Measurements from ENCODE around the gene ELAVL1.
A peak's percentile ranks its signal among the peaks of the same experiment; 100 is the strongest.
"Not testable (repeated sequence)": the region's sequence is repeated elsewhere in the genome, so short reads cannot be mapped to it uniquely, and the experiment has no call there.

The ELAVL1 gene

GRCh38 chr19:7968008-7968795 is 37.2 kb downstream of the ELAVL1 start:
- no peak for DNase-seq

- no peak for DNase-seq
Measured at GRCh38 chr19:7965921-7966665, 39.3 kb downstream of the ELAVL1 start.

GRCh38 chr19:7965259-7965841 is 40.1 kb downstream of the ELAVL1 start:
- no peak for DNase-seq

GRCh38 chr19:7963566-7963965 is 41.9 kb downstream of the ELAVL1 start:
- no peak for DNase-seq

GRCh38 chr19:7962644-7963268 is 42.7 kb downstream of the ELAVL1 start:
- no peak for DNase-seq

- DNase-seq = no peak
Measured at GRCh38 chr19:7961920-7962626, 43.4 kb downstream of the ELAVL1 start.

GRCh38 chr19:7961082-7961481 is 44.4 kb downstream of the ELAVL1 start:
- DNase-seq = not testable (repeated sequence)

GRCh38 chr19:7959211-7959610 is 46.2 kb downstream of the ELAVL1 start:
- DNase-seq = no peak

- DNase-seq = no peak
Measured at GRCh38 chr19:7955696-7956095, 49.7 kb downstream of the ELAVL1 start.

GRCh38 chr19:7953576-7953975 is 51.9 kb downstream of the ELAVL1 start:
- no peak for DNase-seq

GRCh38 chr19:7953060-7953459 is 52.4 kb downstream of the ELAVL1 start:
- DNase-seq = no peak

GRCh38 chr19:7947939-7948338 is 57.5 kb downstream of the ELAVL1 start:
- no peak for DNase-seq

- DNase-seq = peak; percentile 64
Measured at GRCh38 chr19:7944177-7944761, 61.2 kb downstream of the ELAVL1 start.

GRCh38 chr19:7943444-7944176 is 61.8 kb downstream of the ELAVL1 start, which contains the start of gene TIMM44:
TSS of gene TIMM44 (minus strand) at chr19:7943666. CDS start at chr19:7943651, 15 bp downstream.
- peak; percentile 93 for DNase-seq

GRCh38 chr19:7942981-7943443 is 62.4 kb downstream of the ELAVL1 start:
- DNase-seq = no peak

- DNase-seq = no peak
Measured at GRCh38 chr19:7941895-7942596, 63.4 kb downstream of the ELAVL1 start.

GRCh38 chr19:7940841-7941240 is 64.6 kb downstream of the ELAVL1 start:
- DNase-seq = no peak

GRCh38 chr19:7934766-7935165 is 70.7 kb downstream of the ELAVL1 start:
- DNase-seq = no peak

- DNase-seq = no peak
Measured at GRCh38 chr19:7933828-7934725, 71.4 kb downstream of the ELAVL1 start.

GRCh38 chr19:7933411-7933810 is 72.0 kb downstream of the ELAVL1 start:
- DNase-seq = no peak
